Activated naive CD4-positive, alpha-beta T cell treated with anti-CD3 and anti-CD28 coated beads, Interleukin-2, amount 10 ng/mL, durations not matched to agents 7 days and 5 days (primary cell): ENCODE measurements around the gene FAM43B.

ENCODE experiments used
- CTCF ChIA-PET: fragments of 350-600 bp; sonication (Branson Sonifier 250); formaldehyde crosslinking; loops from one replicate; lab custom pipeline; 2021; ENCODE audit warnings: antibody characterized with exemption; lab: Charles Lee
- DNase-seq: peaks from one replicate; pipeline ENCODE4 v3.0.0-alpha.2; 2020
- H3K27ac Mint-ChIP-seq: one replicate; pipeline ENCODE4 v1.8.0; 2021; ENCODE audit warnings: mild to moderate bottlenecking, moderate library complexity, mixed read lengths
- H3K27me3 Mint-ChIP-seq: one replicate; pipeline ENCODE4 v1.8.0; 2021; ENCODE audit warnings: mild to moderate bottlenecking, mixed read lengths
- H3K36me3 Mint-ChIP-seq: one replicate; pipeline ENCODE4 v1.8.0; 2021; ENCODE audit warnings: mixed read lengths
- H3K4me1 Mint-ChIP-seq: one replicate; pipeline ENCODE4 v1.8.0; 2021; ENCODE audit warnings: mixed read lengths
- H3K4me3 Mint-ChIP-seq: one replicate; pipeline ENCODE4 v1.8.0; 2021; ENCODE audit warnings: mild to moderate bottlenecking, moderate library complexity, mixed read lengths
- H3K9me3 Mint-ChIP-seq: one replicate; pipeline ENCODE4 v1.8.0; 2021; ENCODE audit warnings: mixed read lengths

Gene FAM43B

DNA sequence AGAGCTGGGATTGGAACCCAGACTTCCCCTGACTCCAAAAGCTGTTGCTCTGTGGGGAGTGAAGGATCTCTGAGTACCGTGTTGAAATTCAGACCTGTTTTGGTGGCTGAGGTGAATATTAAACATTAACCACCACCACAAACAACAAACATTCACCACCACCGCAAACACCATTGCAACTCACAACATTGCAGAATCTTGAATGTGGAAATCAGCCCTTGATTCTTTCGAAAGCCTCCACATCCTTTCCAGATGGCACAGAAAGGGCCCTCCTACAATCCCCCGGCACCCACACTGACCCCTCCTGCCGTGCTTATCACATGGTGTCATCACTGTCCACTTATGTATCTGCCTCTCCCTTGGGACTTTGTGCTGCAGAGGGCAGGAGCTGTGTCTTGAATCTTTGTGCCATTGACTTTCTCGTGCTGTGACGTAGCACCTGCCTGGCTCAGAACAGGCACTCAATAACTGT is 38.0 kb downstream of the FAM43B start:
- CTCF ChIA-PET: interaction anchor here (0.9 kb wide), 1 partner anchor 15 kb away, joined by 3 read pairs; no protein-coding TSS in a partner anchor

DNA sequence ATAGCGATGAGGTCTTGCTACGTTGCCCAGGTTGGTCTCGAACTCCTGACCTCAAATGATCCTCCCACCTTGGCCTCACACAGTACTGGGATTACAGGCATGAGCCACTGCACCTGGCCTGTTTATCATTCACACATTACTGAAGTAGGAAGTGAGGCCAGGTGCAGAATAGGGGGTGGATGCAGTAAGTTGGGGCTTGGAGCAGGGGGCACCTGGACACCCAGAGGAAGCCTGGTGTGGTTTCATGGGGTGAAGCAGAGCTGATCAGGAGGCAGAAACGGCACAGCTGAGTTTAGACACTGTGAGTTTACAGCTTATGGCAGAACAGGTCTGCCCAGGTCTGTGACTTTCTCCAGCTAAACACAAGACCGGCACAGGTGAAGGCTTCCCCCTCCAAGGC is 41.4 kb downstream of the FAM43B start:
- CTCF ChIA-PET: interaction anchor here (0.7 kb wide), 1 partner anchor 70 kb away, joined by 3 read pairs; no protein-coding TSS in a partner anchor
- Mint-ChIP-seq H3K27ac (no peak overlapping the region), H3K27me3 (peaks cover 61% of the 10 kb centered on the region), H3K9me3 (no peaks in the 10 kb centered on the region), H3K4me1 (peaks cover 10% of the 10 kb centered on the region), H3K36me3 (no peaks in the 10 kb centered on the region), H3K4me3 (no peak overlapping the region)
- DNase-seq: no peak

More for the DNA sequence above, 38.0 kb downstream of the FAM43B start:
- Mint-ChIP-seq H3K9me3 (no peaks in the 10 kb centered on the region), H3K36me3 (no peaks in the 10 kb centered on the region), H3K4me1 (peaks cover 16% of the 10 kb centered on the region), H3K27me3 (peaks cover 93% of the 10 kb centered on the region), H3K27ac (no peak overlapping the region), H3K4me3 (no peak overlapping the region)
- DNase-seq: no peak

DNA sequence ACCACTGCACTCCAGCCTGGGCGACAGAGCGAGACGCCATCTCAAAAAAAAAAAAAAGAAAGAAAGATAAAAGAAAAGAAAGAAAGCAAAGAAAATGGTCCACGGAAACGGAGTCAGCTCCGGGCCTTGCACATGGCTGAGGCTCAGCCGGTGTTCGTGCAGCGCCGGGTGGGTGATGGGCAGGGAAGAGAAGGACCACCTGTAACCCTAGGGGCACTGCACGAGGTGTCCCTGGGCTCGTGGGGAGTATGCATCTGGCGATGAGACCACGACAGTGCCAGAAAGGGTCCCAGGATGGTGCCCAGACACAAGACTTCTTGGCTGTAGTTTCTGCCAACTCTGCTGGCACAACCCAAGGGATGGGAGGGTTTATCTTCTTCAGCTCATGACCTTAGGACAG is 42.4 kb downstream of the FAM43B start:
- Mint-ChIP-seq H3K36me3 (no peaks in the 10 kb centered on the region), H3K27ac (no peak overlapping the region), H3K27me3 (peaks cover 52% of the 10 kb centered on the region), H3K4me1 (peaks cover 1% of the 10 kb centered on the region), H3K9me3 (no peaks in the 10 kb centered on the region), H3K4me3 (no peak overlapping the region)
- DNase-seq: no peak
- CTCF ChIA-PET: no interaction called here

DNA sequence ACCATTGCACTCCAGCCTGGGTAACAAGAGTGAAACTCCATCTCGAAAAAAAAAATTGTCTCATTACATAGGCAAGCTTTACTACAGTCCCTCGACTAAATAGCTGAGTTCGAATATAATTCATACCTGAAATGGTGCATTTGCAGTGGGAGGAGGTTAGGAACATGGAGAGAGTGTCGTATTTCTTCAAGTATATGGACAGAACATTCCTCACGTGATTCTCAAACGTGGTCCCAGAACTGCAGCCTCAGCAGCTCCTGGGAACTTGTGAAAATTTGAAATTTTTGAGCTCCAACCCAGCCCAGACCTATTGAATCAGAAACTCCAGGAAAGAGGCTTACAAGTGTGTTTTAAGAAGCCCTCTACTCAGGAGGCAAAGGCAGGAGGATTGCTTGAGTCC is 43.7 kb downstream of the FAM43B start:
- H3K36me3 Mint-ChIP-seq: no peaks in the 10 kb centered on the region
- H3K9me3 Mint-ChIP-seq: no peaks in the 10 kb centered on the region
- peaks cover 47% of the 10 kb centered on the region for H3K27me3 Mint-ChIP-seq
- DNase-seq: no peak
- no peaks in the 10 kb centered on the region for H3K4me1 Mint-ChIP-seq
- CTCF ChIA-PET: interaction anchor here (1.2 kb wide), 1 partner anchor 234 kb away, joined by 3 read pairs; no protein-coding TSS in a partner anchor
- H3K4me3 Mint-ChIP-seq: no peak overlapping the region
- no peak overlapping the region for H3K27ac Mint-ChIP-seq

DNA sequence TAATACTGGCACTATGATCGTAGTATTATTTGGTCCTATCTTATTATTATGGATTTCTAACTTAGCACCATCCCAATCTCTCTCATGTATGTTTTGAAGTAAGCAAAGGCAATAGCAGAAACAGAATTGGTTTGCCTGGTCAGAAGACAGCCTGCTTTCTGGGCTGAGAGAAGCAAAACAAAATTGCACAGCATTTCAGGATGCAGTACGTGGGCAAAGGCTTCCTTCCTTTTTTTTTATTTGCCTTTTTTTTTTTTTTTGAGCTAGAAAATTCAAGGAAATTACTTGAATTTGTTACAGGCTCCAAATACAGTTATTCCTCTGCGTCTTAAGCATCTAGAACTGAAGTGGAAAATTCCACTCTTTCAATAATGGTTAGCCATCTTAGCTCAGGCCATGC is 45.3 kb downstream of the FAM43B start:
- Mint-ChIP-seq H3K4me1 (no peaks in the 10 kb centered on the region), H3K27me3 (peaks cover 34% of the 10 kb centered on the region), H3K27ac (no peak overlapping the region), H3K36me3 (no peaks in the 10 kb centered on the region), H3K9me3 (no peaks in the 10 kb centered on the region), H3K4me3 (no peak overlapping the region)
- CTCF ChIA-PET: no interaction called here
- no peak for DNase-seq

GRCh38 chr1:20600156-20600555 is 47.8 kb downstream of the FAM43B start:
- Mint-ChIP-seq H3K27ac (no peak overlapping the region), H3K4me3 (no peak overlapping the region), H3K27me3 (peaks cover 21% of the 10 kb centered on the region), H3K9me3 (no peaks in the 10 kb centered on the region), H3K4me1 (no peaks in the 10 kb centered on the region), H3K36me3 (no peaks in the 10 kb centered on the region)
- CTCF ChIA-PET: interaction anchor here (0.7 kb wide), 1 partner anchor 33 kb away, joined by 3 read pairs; the partner anchor contains the start of gene PINK1
- no peak for DNase-seq

DNA sequence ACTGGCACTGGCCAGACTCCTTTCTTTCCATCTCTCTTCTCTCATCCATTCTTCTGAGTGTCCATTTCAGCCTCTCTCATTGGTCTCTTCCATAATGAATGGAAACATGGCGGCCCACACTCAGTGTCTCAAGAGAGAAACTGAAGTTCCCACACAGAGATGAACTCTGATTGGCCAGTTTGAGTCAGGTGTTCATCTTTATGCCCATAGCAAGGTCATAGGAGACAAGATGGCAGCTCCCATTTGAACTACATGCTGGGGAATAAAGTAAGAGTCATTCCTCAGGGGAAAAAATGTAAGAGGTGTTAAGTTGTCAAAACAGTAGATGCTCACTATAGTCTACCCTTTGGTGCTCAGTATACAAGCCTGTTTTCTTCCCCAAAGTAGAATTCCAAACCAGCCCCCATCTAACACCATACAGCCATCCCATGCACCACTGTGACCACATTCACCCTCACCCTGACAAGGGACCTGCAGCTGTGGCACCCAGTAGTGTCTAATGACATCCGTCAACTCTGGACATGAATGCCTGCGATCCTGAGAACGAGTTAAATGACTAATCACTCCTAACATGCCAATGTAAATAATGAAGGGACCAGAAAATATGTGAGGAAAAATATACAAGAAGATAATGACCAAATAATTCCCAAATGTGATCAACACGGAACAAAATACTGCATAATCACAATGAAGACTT is 48.9 kb downstream of the FAM43B start:
- peaks cover 20% of the 10 kb centered on the region for H3K27me3 Mint-ChIP-seq
- no peaks in the 10 kb centered on the region for H3K36me3 Mint-ChIP-seq
- CTCF ChIA-PET: no interaction called here
- H3K4me1 Mint-ChIP-seq: no peaks in the 10 kb centered on the region
- H3K27ac Mint-ChIP-seq: no peak overlapping the region
- no peaks in the 10 kb centered on the region for H3K9me3 Mint-ChIP-seq
- no peak overlapping the region for H3K4me3 Mint-ChIP-seq
- DNase-seq: no peak

GRCh38 chr1:20602851-20603450 is 50.6 kb downstream of the FAM43B start:
- Mint-ChIP-seq H3K27me3 (peaks cover 25% of the 10 kb centered on the region), H3K4me1 (no peaks in the 10 kb centered on the region), H3K4me3 (no peak overlapping the region), H3K9me3 (no peaks in the 10 kb centered on the region), H3K27ac (no peak overlapping the region), H3K36me3 (no peaks in the 10 kb centered on the region)
- CTCF ChIA-PET: no interaction called here
- no peak for DNase-seq

DNA sequence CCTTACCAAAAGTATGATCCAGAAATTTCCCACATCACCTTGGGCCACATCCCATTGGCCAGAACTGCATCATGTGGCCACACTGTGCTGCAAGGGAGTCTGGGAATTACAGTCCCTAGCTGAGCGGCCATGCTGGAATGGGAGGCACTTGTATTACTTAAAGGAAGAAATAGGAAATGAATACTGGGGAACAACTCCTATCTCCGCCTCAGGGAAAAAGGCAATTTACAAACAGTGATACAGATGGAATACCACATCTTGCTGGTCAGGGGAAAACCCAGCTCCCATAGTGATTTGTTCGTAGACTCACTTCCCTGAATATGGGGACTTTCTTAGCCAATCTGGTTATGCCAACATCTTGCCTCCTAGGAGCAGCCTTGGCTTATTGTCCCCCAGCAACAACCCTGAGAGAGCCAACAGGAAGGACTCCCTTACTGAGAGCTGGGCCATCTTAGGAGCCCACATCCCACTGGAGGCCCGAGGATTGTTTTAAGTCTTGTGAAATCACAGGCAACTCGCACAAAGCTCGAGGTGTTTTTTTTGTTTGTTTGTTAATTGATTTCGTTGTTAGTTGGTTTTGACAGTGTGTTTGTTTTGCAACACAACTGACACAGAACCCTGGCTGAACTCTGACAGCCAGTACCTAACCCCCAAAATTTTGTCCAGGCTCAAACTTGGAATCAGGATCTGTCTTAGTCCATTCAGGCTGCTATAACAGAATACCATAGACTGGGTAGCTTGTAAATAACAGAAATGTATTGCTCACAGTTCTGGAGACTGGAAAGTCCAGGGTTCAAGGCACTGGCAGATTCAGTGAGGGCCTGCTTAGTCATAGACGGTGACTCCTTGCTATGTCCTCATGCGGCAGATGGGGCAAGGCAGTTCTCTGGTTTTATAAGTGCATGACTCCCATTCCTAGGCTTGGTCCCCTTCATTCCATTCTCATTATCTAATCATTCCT is 51.4 kb downstream of the FAM43B start:
- Mint-ChIP-seq H3K27ac (no peak overlapping the region), H3K9me3 (no peaks in the 10 kb centered on the region), H3K4me3 (no peak overlapping the region), H3K36me3 (no peaks in the 10 kb centered on the region), H3K27me3 (peaks cover 25% of the 10 kb centered on the region), H3K4me1 (no peaks in the 10 kb centered on the region)
- CTCF ChIA-PET: no interaction called here
- no peak for DNase-seq
